ENCODE measurements around the gene NCKAP5. TPM values are rescaled to one million over a fixed set of nuclear protein-coding genes. Genes with fewer than 3 reads are reported as not detected.

The NCKAP5 gene
- total and polyA plus RNA-seq, 4 donors, result 0.57 to 2.8 (median 2.4) TPM

DNA sequence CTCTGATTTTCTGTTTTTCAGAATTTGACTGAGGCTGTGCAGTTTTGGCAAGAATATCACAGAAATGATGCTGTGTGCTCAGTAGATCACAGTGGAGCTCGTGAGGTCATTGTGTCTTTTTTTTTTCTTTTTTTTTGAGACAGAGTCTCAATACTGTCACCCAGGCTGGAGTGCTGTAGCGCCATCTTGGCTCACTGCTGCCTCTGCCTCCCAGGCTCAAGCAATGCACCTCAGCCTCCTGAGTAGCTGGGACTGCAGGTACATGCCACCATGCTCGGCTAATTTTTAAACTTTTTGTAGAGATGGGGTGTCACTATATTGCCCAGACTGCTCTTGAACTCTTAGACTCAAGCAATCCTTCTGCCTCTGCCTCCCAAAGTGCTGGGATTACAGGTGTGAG is 203.6 kb downstream of the NCKAP5 start:
- no peak overlapping the region for H3K9ac ChIP-seq (ENCODE audit: low read depth in 1 of 2, low read length in 2 of 2)
- H3K27me3 ChIP-seq (ENCODE audit: control insufficient read depth in 4 of 4, insufficient read depth in 4 of 4, low read length in 3 of 4), result no peaks in the 10 kb centered on the region
- TF ChIP-seq HNF4A (conservative IDR thresholded peaks at IDR 0.05) (no peak), JUND (IDR thresholded peaks at IDR 0.05) (no peak)
- no peak overlapping the region for H3K4me3 ChIP-seq (ENCODE audit: low read depth in 1 of 3, low read length in 3 of 3)
- no peaks in the 10 kb centered on the region for H3K4me1 ChIP-seq (ENCODE audit: control insufficient read depth in 4 of 4, insufficient read depth in 4 of 4, low read length in 3 of 4)
- DNase-seq (ENCODE audit: low spot score), result no peak
- WGBS, result 91% methylated on average over 3 of the region's 3 CpGs
- H3K9me3 ChIP-seq (ENCODE audit: control insufficient read depth in 4 of 4, low read length in 3 of 4), result no peaks in the 10 kb centered on the region
- no peak overlapping the region for H3K27ac ChIP-seq (ENCODE audit: low read depth in 1 of 2, low read length in 2 of 2)
- H3K36me3 ChIP-seq (ENCODE audit: control insufficient read depth in 4 of 4, insufficient read depth in 3 of 4, low read depth in 1 of 4, low read length in 3 of 4), result no peaks in the 10 kb centered on the region

DNA sequence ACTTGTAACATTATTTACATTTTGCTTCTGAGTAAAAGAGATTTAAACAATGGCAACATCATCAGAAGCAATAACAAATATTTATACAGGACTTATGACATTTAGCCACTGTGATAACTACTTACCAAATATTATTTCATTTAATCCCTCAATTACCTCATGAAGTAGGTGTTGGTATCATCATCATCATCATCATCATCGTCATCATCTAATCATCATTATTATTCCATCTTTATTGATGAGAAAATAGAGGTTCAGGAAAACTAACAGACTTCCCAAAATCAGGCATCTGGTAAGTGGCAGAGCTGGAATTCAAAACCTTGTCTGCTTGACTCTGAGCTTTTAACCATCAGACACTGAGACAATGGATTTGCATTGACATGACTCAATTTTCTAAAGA is 204.4 kb downstream of the NCKAP5 start:
- Histone ChIP-seq H3K36me3 (ENCODE audit: control insufficient read depth in 4 of 4, insufficient read depth in 3 of 4, low read depth in 1 of 4, low read length in 3 of 4) (no peaks in the 10 kb centered on the region), H3K9me3 (ENCODE audit: control insufficient read depth in 4 of 4, low read length in 3 of 4) (no peaks in the 10 kb centered on the region), H3K27me3 (ENCODE audit: control insufficient read depth in 4 of 4, insufficient read depth in 4 of 4, low read length in 3 of 4) (no peaks in the 10 kb centered on the region), H3K4me1 (ENCODE audit: control insufficient read depth in 4 of 4, insufficient read depth in 4 of 4, low read length in 3 of 4) (no peaks in the 10 kb centered on the region), H3K4me3 (ENCODE audit: low read depth in 1 of 3, low read length in 3 of 3) (no peak overlapping the region), H3K27ac (ENCODE audit: low read depth in 1 of 2, low read length in 2 of 2) (no peak overlapping the region), H3K9ac (ENCODE audit: low read depth in 1 of 2, low read length in 2 of 2) (no peak overlapping the region)
- no peak for DNase-seq (ENCODE audit: low spot score)
- TF ChIP-seq SP1 (IDR thresholded peaks at IDR 0.05) (no peak), YY1 (IDR thresholded peaks at IDR 0.05) (no peak)
- 91% methylated on average over 1 of the region's 1 CpG for WGBS

DNA sequence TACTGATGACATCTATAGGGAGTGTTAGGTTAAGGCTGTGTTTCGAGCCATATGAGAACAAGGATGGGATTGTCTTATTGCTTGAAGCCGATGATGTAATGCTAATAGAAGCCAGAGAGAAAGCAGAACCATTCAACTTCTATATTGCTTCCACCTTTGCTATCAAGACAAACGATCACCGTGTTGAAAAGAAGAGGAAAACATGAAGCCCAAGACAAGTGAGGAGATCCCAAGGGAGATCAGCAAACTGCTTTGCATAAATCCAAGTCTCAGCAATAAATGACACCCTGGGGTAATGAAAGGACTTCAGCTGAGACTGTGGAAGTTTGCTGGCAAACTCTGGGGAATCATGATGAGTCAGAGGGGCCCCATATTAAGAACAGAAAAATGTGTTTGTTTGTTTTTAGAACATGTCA is 206.2 kb downstream of the NCKAP5 start:
- H3K9me3 ChIP-seq (ENCODE audit: control insufficient read depth in 4 of 4, low read length in 3 of 4), result no peaks in the 10 kb centered on the region
- TF ChIP-seq HNF4G (IDR thresholded peaks at IDR 0.05), result no peak
- TF ChIP-seq NR2F2 (IDR thresholded peaks at IDR 0.05), result no peak
- TF ChIP-seq JUND (IDR thresholded peaks at IDR 0.05), result no peak
- no peak for TF ChIP-seq FOXA2 (IDR thresholded peaks at IDR 0.05)
- TF ChIP-seq, protein P1, sequence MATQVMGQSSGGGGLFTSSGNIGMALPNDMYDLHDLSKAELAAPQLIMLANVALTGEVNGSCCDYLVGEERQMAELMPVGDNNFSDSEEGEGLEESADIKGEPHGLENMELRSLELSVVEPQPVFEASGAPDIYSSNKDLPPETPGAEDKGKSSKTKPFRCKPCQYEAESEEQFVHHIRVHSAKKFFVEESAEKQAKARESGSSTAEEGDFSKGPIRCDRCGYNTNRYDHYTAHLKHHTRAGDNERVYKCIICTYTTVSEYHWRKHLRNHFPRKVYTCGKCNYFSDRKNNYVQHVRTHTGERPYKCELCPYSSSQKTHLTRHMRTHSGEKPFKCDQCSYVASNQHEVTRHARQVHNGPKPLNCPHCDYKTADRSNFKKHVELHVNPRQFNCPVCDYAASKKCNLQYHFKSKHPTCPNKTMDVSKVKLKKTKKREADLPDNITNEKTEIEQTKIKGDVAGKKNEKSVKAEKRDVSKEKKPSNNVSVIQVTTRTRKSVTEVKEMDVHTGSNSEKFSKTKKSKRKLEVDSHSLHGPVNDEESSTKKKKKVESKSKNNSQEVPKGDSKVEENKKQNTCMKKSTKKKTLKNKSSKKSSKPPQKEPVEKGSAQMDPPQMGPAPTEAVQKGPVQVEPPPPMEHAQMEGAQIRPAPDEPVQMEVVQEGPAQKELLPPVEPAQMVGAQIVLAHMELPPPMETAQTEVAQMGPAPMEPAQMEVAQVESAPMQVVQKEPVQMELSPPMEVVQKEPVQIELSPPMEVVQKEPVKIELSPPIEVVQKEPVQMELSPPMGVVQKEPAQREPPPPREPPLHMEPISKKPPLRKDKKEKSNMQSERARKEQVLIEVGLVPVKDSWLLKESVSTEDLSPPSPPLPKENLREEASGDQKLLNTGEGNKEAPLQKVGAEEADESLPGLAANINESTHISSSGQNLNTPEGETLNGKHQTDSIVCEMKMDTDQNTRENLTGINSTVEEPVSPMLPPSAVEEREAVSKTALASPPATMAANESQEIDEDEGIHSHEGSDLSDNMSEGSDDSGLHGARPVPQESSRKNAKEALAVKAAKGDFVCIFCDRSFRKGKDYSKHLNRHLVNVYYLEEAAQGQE (IDR thresholded peaks at IDR 0.05), result no peak
- TF ChIP-seq, protein P2, sequence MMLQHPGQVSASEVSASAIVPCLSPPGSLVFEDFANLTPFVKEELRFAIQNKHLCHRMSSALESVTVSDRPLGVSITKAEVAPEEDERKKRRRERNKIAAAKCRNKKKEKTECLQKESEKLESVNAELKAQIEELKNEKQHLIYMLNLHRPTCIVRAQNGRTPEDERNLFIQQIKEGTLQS (IDR thresholded peaks at IDR 0.05), result no peak
- TF ChIP-seq RAD21 (IDR thresholded peaks at IDR 0.05), result no peak
- TF ChIP-seq, protein P3, sequence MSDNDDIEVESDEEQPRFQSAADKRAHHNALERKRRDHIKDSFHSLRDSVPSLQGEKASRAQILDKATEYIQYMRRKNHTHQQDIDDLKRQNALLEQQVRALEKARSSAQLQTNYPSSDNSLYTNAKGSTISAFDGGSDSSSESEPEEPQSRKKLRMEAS (IDR thresholded peaks at IDR 0.05), result no peak
- no peak for TF ChIP-seq HNF4A (conservative IDR thresholded peaks at IDR 0.05)
- no peak for TF ChIP-seq EGR1 (IDR thresholded peaks at IDR 0.05; ENCODE audit: low read depth in 2 of 2)
- TF ChIP-seq, protein P4, sequence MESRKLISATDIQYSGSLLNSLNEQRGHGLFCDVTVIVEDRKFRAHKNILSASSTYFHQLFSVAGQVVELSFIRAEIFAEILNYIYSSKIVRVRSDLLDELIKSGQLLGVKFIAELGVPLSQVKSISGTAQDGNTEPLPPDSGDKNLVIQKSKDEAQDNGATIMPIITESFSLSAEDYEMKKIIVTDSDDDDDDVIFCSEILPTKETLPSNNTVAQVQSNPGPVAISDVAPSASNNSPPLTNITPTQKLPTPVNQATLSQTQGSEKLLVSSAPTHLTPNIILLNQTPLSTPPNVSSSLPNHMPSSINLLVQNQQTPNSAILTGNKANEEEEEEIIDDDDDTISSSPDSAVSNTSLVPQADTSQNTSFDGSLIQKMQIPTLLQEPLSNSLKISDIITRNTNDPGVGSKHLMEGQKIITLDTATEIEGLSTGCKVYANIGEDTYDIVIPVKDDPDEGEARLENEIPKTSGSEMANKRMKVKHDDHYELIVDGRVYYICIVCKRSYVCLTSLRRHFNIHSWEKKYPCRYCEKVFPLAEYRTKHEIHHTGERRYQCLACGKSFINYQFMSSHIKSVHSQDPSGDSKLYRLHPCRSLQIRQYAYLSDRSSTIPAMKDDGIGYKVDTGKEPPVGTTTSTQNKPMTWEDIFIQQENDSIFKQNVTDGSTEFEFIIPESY (IDR thresholded peaks at IDR 0.05), result no peak
- no peak for TF ChIP-seq FOXA1 (IDR thresholded peaks at IDR 0.05)
- TF ChIP-seq RXRA (IDR thresholded peaks at IDR 0.05), result no peak
- TF ChIP-seq TAF1 (conservative IDR thresholded peaks at IDR 0.05), result no peak
- TF ChIP-seq GABPA (IDR thresholded peaks at IDR 0.05 in 1 of 2, conservative IDR thresholded peaks at IDR 0.05 in 1 of 2), result no peak
- H3K4me3 ChIP-seq (ENCODE audit: low read depth in 1 of 3, low read length in 3 of 3), result no peak overlapping the region
- no peak overlapping the region for H3K27ac ChIP-seq (ENCODE audit: low read depth in 1 of 2, low read length in 2 of 2)
- H3K9ac ChIP-seq (ENCODE audit: low read depth in 1 of 2, low read length in 2 of 2), result no peak overlapping the region
- no peaks in the 10 kb centered on the region for H3K36me3 ChIP-seq (ENCODE audit: control insufficient read depth in 4 of 4, insufficient read depth in 3 of 4, low read depth in 1 of 4, low read length in 3 of 4)
- DNase-seq (ENCODE audit: low spot score), result no peak
- WGBS, result 73% methylated on average over 4 of the region's 4 CpGs
- H3K4me1 ChIP-seq (ENCODE audit: control insufficient read depth in 4 of 4, insufficient read depth in 4 of 4, low read length in 3 of 4), result no peaks in the 10 kb centered on the region
- no peaks in the 10 kb centered on the region for H3K27me3 ChIP-seq (ENCODE audit: control insufficient read depth in 4 of 4, insufficient read depth in 4 of 4, low read length in 3 of 4)
